ENCODE measurements around the gene C5orf46.

DNA sequence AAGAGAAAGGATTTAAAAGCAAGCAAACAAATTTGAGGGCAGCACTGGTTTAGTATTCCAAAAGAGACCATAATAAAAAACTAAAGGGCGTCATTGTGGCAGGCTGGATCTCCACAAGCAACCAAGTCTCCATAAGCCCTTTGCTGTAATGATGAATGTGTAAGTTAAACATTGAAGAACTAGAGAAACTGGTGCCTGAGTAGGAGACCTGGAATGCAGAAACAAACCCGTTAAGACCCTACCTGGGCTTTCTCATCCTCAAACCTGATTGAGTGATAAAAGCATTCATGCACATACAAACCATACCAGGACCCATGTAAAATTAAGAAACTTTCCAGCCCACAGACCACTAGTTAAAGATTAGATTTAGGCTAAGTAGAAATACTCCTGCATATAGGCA lies 29.7 kb downstream of the C5orf46 start:
- TF ChIP-seq, protein P1, sequence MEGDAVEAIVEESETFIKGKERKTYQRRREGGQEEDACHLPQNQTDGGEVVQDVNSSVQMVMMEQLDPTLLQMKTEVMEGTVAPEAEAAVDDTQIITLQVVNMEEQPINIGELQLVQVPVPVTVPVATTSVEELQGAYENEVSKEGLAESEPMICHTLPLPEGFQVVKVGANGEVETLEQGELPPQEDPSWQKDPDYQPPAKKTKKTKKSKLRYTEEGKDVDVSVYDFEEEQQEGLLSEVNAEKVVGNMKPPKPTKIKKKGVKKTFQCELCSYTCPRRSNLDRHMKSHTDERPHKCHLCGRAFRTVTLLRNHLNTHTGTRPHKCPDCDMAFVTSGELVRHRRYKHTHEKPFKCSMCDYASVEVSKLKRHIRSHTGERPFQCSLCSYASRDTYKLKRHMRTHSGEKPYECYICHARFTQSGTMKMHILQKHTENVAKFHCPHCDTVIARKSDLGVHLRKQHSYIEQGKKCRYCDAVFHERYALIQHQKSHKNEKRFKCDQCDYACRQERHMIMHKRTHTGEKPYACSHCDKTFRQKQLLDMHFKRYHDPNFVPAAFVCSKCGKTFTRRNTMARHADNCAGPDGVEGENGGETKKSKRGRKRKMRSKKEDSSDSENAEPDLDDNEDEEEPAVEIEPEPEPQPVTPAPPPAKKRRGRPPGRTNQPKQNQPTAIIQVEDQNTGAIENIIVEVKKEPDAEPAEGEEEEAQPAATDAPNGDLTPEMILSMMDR (optimal IDR thresholded peaks at IDR 0.05 in 1 of 3, IDR thresholded peaks at IDR 0.05 in 1 of 3, conservative IDR thresholded peaks at IDR 0.05 in 1 of 3; ENCODE audit: extremely low read depth in 1 of 3, insufficient read depth in 2 of 3, low read length in 3 of 3) = no peak
- no peak for TF ChIP-seq EZH2 (IDR thresholded peaks at IDR 0.05; ENCODE audit: low read length)

Measured in keratinocyte (primary cell).